ENCODE data around the gene CFDP1.

Gene CFDP1

DNA sequence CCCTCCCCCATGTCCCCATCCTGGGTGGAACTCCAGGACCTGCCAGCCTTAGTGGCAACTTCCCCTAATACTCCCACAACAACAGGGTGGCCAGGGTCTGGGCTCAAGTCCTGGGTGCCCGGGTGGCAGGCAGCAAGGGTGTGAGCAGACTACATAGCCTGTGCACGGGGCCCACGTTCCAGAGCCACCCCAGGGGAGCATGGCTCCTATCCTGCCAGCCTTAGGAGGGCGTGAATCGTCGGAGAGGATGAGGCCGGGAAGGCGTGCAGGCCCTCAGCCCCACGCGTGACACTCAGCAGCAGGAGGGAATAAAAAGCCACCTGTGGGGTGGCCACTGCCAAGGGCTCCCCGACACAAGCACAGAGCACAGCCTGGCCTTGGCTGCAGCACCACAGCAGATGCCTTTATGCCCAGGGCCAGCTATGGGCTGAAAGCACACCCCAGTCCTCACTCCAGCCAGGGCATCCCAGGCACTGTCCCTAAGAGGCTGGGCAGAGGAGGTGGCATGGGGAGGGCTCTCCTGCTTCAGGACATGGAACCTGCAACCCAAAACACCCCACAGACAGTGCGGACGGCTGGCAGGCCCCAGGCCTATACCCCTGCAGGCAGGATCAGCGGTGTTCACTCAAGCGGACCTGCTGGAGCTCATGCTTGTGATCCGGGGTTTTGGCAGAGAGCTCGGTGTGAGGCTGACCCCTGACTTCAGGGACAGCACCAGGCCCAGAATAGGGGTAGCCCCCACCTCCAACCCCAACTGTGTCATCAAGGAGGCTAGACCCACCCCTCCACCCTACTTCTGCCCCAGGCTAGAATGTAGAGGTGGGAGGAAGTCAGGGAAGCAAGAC is 184.5 kb downstream of the CFDP1 start:
- no peak for ATAC-seq

GRCh38 chr16:75248142-75248535 is 185.2 kb downstream of the CFDP1 start:
- no peak for ATAC-seq

DNA sequence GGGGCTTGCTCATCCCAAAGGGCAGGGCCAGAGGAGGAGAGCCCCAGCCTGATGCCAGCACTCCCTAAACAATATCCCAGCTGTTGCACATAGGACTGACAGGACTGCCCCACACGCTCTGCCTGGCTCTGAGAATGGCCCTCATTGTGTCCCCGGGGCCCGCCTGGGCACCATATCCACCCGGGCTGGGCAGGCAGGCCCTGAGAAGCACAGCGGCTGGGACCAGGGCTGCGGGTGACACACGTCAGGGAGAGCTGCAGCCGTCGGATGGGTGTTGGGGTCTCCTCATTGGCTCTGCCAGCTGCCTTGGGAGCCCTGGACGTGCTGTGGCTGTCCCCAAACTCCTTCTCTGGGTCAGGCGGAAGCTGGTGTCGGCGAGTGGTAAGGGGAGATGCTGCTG is 186.1 kb downstream of the CFDP1 start:
- no peak for ATAC-seq

DNA sequence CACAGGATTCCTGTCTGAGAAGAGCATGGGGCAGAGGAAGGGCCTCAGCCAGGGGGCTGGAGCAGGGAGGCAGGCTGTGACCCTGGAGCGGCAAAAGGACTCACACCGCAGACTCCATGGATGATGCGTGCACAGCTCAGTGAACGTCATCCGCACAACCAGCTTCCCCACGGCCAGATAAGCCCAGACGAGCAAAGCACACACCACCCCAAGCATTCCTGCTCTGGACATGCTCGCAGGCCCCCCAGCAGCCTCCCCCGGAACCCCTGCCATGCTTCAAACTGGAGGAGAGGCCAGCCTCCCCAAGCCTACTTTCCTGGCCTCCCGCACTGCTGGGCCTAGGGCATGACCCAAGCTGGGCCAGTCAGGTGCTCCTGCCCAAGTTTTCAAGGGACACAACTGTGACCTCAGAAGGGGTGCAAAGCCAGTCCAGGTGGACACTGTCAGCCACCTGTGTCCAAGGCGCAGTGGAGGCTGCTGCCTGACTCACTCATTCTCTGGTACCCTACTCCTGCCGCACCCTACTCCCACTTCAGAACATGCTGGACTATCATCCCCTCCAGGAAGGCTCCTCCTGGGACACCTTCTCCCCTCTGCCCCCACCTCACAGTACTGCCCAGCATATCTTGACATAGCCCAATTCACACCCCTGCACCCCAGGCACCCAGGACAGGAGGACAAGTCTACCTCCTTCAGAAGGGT is 186.6 kb downstream of the CFDP1 start:
- ATAC-seq: no peak

GRCh38 chr16:75244844-75245758 is 188.2 kb downstream of the CFDP1 start:
- ATAC-seq: no peak

DNA sequence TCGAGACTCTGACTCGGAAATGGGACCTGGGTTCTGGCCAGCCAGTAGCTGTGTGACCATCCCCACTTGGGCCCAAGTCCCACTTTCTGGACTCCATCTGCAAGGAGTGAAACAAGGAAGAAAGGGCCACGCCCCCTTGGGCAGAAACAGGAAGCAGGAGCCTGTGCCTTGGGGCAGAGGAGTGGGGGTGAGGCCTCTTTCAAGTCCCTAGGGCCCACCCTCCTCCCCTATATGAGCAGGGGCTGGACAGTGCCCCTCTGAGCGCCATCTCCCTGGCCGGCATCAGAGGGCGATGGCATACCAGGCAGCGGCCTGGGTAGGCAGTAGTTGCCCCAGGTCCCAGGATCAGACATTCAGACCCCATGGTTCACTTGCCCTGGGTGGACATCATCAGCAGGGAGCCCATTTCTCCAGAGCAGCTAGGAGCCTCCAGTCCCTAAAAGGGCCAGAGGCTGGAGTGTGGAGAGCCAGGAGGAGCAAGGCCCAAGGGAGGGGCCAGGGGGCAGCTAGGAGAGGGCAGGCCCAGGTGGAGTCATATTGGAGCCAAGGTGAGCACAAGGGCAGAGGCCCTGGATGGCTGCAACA is 189.0 kb downstream of the CFDP1 start:
- no peak for ATAC-seq
